HG03565 (cell line): ENCODE data around the gene CHEK1.
"Not testable (repeated sequence)": the region's sequence is repeated elsewhere in the genome, so short reads cannot be mapped to it uniquely, and the experiment has no call there.

Experiments
- ATAC-seq: cut with Tn5 transposase; IDR thresholded peaks from one replicate; pipeline ENCODE4 v1.9.1; 2021; ENCODE audit warnings: mild to moderate bottlenecking, moderate library complexity; ENCODE audit not compliant: unreplicated experiment

Gene CHEK1

GRCh38 chr11:125624756-125625213, at the start of gene CHEK1:
Gene CHEK1, plus strand, starts transcription at chr11:125625163. Its CDS starts 1,606 bp downstream, at chr11:125626769.
- no peak for ATAC-seq

DNA sequence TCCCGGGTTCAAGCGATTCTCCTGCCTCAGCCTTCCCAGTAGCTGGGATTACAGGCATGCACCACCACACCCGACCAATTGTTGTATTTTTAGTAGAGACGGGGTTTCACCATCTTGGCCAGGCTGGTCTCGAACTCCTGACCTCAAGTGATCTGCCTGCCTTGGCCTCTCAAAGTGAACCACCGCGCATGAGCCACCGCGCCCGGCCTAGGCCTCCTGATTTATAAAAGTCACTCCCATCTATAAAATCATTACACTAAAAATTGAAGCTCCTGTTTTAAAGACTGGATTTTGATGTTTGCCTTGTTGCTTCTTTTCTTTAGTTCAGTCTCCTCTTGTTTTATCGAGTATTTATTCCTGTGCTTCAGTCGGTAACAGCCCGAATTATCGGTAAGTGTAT, 47.8 kb upstream of the CHEK1 start:
- ATAC-seq = not testable (repeated sequence)

DNA sequence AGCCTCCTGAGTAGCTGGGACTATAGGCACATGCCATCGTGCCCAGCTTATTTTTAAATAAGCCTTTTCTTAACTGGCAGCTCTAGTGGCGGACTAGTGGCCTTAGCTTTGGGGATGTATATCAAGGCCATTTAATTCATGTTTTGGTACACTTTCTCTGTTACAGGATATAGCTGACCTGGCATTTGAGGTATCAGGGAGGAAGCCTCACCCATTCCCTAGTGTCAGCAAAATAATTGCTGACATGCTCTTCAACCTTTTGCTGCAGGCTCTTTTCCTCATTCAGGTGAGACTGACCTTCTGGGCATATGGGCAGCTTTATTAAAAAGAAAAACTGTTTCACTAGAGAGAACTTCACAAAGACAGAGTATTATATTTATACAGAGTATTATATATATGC, 46.2 kb upstream of the CHEK1 start:
- no peak for ATAC-seq

DNA sequence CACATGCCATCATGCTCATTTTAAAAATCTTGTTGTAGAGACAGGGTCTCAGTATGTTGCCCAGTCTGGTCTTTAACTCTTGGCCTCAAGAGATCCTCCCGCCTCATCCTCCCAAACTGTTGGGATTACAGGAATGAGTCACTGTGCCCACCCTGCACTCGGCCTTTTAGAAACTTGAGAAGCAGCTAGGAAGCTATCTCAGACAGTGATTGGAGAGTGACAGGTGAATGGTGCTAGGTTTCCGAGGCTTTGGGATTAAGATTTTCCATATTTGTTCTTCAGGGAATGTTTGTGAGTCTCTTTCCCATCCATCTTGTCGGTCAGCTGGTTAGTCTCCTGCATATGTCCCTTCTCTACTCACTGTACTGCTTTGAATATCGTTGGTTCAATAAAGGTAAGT, 45.2 kb upstream of the CHEK1 start:
- ATAC-seq = no peak

DNA sequence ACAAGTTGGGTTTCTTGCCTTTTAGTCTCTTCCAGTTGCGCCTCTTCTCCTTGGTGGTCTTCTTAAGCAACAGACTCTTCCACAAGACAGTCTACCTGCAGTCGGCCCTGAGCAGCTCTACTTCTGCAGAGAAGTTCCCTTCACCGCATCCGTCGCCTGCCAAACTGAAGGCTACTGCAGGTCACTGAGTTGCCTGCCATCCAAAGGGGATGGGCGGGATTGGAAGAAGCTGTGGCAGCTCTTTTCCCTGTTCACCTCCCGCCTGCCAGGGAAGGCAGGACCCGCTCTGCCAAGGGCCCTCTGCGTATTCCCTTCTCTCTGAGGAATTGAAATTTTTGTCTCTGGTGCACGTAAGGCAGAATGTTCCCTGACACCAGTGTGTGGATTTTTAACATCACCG, 41.5 kb upstream of the CHEK1 start:
- ATAC-seq = no peak

GRCh38 chr11:125585487-125585886, 39.5 kb upstream of the CHEK1 start:
- ATAC-seq = no peak

DNA sequence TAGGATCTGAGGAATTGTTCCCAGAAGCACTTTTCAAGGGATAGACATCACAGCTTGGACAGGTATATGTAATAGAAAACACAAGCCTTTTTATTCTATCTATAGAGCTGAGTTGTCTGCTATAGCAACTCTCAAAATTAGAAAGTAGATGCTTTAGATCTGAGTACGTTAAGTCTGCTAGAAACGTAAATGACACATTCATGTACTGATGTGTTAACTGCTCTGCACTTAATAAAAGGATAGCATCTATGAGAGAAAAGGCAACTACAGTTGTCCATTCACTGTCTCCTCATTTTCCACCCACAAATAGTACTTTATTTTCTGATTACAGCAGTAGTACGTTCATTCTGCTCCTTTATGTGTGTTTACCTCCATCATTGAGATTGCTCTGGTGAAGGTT, 38.3 kb upstream of the CHEK1 start:
- ATAC-seq = no peak

DNA sequence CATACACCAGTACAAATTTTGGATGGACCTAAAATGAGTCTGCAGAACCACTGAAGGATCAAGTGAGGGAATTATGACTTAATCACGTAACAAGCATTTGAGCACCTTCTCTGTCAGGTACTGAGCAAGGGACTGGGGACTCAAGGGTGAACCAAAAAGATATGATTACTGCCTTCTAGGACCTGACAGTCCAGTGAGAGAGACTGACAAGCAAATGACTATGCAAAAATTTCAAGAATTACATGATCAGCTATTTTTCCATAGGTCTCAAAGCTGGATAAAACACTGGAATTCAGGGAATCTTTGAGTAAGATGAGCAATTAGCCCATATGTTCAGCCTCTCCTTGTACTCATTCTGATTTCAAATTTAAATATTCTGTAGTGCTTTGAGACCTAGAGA, 37.5 kb upstream of the CHEK1 start:
- ATAC-seq = no peak

GRCh38 chr11:125588505-125588904, 36.5 kb upstream of the CHEK1 start:
- ATAC-seq = no peak

GRCh38 chr11:125591649-125592304, 33.2 kb upstream of the CHEK1 start:
- peak; percentile 7 for ATAC-seq

GRCh38 chr11:125592305-125593113, 32.5 kb upstream of the CHEK1 start, which contains the start of gene STT3A:
Gene STT3A, plus strand, starts transcription at chr11:125592852. Its CDS starts 3,064 bp downstream, at chr11:125595916.
- peak; percentile 96 for ATAC-seq

GRCh38 chr11:125593114-125593820, 31.7 kb upstream of the CHEK1 start:
- no peak for ATAC-seq

DNA sequence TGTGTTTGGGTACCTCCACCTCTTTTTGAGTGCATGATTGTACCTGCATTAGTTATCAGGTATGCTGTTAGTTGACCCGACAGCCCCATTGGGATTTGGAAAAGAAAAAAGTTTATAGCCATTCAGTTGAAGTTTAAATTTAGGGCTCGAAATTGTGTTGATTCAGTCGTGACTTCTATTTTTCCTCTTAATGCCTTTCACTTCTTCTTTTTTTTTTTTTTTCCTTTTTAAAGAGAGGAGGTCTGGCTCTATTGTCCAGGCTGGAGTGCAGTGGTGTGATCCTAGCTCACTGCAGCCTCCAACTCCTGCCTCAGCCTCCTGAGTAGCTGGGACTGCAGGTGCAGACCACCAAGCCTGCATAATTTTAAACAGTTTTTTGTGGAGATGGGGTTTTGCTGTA, 30.0 kb upstream of the CHEK1 start:
- no peak for ATAC-seq

GRCh38 chr11:125600663-125601062, 24.3 kb upstream of the CHEK1 start:
- ATAC-seq = no peak

GRCh38 chr11:125603207-125603606, 21.8 kb upstream of the CHEK1 start:
- no peak for ATAC-seq

DNA sequence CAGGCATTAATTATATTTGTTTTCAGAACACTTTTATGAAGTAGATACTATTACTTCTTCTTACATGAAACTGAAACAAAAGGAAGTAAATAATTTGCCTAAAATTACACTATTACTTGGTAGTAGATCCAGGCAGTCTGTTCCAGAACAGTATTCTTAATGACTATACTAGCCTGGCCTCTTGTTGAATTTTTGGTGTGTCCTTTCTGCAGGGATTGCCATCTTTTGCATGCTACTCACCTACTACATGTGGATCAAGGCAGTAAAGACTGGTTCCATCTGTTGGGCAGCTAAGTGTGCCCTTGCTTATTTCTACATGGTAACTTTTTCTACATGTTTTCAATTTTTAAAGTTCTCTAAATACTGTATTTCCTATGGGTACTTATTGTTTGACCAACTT, 19.5 kb upstream of the CHEK1 start:
- ATAC-seq = no peak

DNA sequence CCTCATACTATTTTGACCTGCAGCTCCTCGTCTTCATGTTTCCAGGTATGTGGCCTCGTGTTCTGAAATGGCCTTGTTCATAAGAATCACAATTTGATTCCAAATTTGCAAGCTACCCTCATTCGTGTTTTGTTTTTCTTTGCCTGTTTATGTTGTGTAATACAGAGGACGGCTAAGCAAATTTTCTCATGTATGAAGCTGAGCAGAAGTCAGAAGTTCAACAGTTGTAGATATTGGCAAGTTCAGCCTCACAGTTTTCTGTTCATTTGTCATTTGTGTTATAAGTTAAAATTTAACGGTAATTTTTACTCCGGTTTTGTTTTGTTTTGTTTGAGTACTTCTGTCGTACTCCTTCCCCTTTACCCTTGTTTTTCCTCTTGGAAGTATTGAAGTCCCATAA, 15.4 kb upstream of the CHEK1 start:
- ATAC-seq = no peak

GRCh38 chr11:125618383-125618782, 6.6 kb upstream of the CHEK1 start:
- no peak for ATAC-seq

- ATAC-seq = no peak
These were observed 3.0 kb upstream of the CHEK1 start for GRCh38 chr11:125621995-125622394.

GRCh38 chr11:125623064-125623463, 1.9 kb upstream of the CHEK1 start:
- ATAC-seq = no peak

GRCh38 chr11:125625225-125625629, 264 bp downstream of the CHEK1 start:
- ATAC-seq = no peak
